GM12878 (cell line): Measurements from ENCODE around the gene ATP1A3. TPM values are rescaled to one million over a fixed set of nuclear protein-coding genes. Genes with fewer than 3 reads are reported as not detected.

Experiments used
- ATAC-seq: fragments of 200-7000 bp; cut with Tn5 transposase; 3 replicates; pipeline ENCODE4 v1.9.1; 2020; ENCODE audit warnings: mild to moderate bottlenecking, moderate library complexity
- BruUV-seq: library from RNA; stranded (reverse); fragments of 400-500 nt; replicated peaks from 2 replicates; lab custom pipeline; 2021; lab: Mats Ljungman, UMichigan
- CTCF ChIA-PET: fragments of 300-600 bp; sonication (Branson Sonifier 250); formaldehyde crosslinking; extraction: SDS; loops from one replicate; lab custom pipeline; 2021; ENCODE audit warnings: inconsistent platforms; lab: Yijun Ruan, JAX
- POLR2A ChIA-PET: fragments of 350-600 bp; formaldehyde crosslinking; extraction: SDS; loops from one replicate; lab custom pipeline; 2021; ENCODE audit warnings: inconsistent platforms; lab: Charles Lee
- RAD21 ChIA-PET: fragments of 300-600 bp; sonication (Branson Sonifier 250); formaldehyde crosslinking; loops from one replicate; lab custom pipeline; 2023; ENCODE audit warnings: antibody characterized with exemption; ENCODE audit not compliant: unreplicated experiment; lab: Charles Lee
- SMC1A ChIA-PET: fragments of 300-600 bp; sonication (Branson Sonifier 250); formaldehyde crosslinking; loops from one replicate; lab custom pipeline; 2023; ENCODE audit not compliant: unreplicated experiment, uncharacterized antibody; lab: Charles Lee
- DNase-seq: peaks from one replicate; pipeline ENCODE4 v3.0.0-alpha.2; 2011; ENCODE audit warnings: low read depth, low spot score
- FAIRE-seq: peaks from 3 replicates; lab custom pipeline; 2011; peaks lifted over from hg19 to GRCh38; lab: Jason Lieb, UNC
- H2AFZ ChIP-seq: 2 replicates; pipeline ENCODE4 v1.6.0; 2011; ENCODE audit warnings: low read depth, low read length, control low read depth; ENCODE audit not compliant: control insufficient read depth
- H3K27ac ChIP-seq: 2 replicates; pipeline ENCODE4 v1.5.1; 2011; ENCODE audit warnings: control low read depth; ENCODE audit not compliant: control insufficient read depth, insufficient read depth
- H3K27me3 ChIP-seq, 2 experiments: replicated peaks in 1 of 2; 2 replicates each; pipeline versions ENCODE4 v1.6.0 to v1.6.1; 2011; ENCODE audit warnings: low read length in 1 of 2; ENCODE audit not compliant: control insufficient read depth in 2 of 2, insufficient read depth in 2 of 2
- H3K36me3 ChIP-seq, 2 experiments: 2 replicates each; pipeline ENCODE4 v1.5.1; 2011; ENCODE audit warnings: low read length in 1 of 2; ENCODE audit not compliant: control insufficient read depth in 2 of 2, insufficient read depth in 2 of 2
- H3K4me1 ChIP-seq: 2 replicates; pipeline ENCODE4 v1.6.1; 2011; ENCODE audit warnings: mild to moderate bottlenecking, low read length, moderate library complexity, mixed read lengths; ENCODE audit not compliant: control insufficient read depth, insufficient read depth
- H3K4me2 ChIP-seq: 2 replicates; pipeline ENCODE4 v1.6.0; 2011; ENCODE audit warnings: control low read depth; ENCODE audit not compliant: control insufficient read depth, insufficient read depth
- H3K4me3 ChIP-seq: fragments of 200-600 bp; sonication (generic); 2 replicates; pipeline ENCODE4 v1.5.1; 2016
- H3K79me2 ChIP-seq: 2 replicates; pipeline ENCODE4 v1.6.0; 2011; ENCODE audit warnings: low read length; ENCODE audit not compliant: control insufficient read depth, insufficient read depth
- H3K9ac ChIP-seq: 2 replicates; pipeline ENCODE4 v1.8.0; 2011; ENCODE audit warnings: low read length, control low read depth, mixed read lengths; ENCODE audit not compliant: control insufficient read depth, insufficient read depth
- H3K9me3 ChIP-seq: replicated peaks from 3 replicates; pipeline ENCODE4 v1.5.1; 2011; ENCODE audit warnings: mild to moderate bottlenecking, low read length; ENCODE audit not compliant: control insufficient read depth, insufficient read depth
- H4K20me1 ChIP-seq: 2 replicates; pipeline ENCODE4 v1.6.0; 2011; ENCODE audit not compliant: control insufficient read depth, insufficient read depth
- BRCA1 ChIP-seq: IDR thresholded peaks from 2 replicates; pipeline ENCODE4 v1.6.1; 2011; ENCODE audit warnings: low read depth, low read length, improper control_type of control experiment
- LARP7 ChIP-seq: fragments of 450-650 bp; IDR thresholded peaks from 2 replicates; pipeline ENCODE4 v1.6.1; 2017; ENCODE audit warnings: mild to moderate bottlenecking
- NR2F1 ChIP-seq: fragments of 450-650 bp; conservative IDR thresholded peaks from 2 replicates; pipeline ENCODE4 v1.6.1; 2017; ENCODE audit warnings: mild to moderate bottlenecking
- NRF1 ChIP-seq: conservative IDR thresholded peaks from 2 replicates; pipeline ENCODE4 v1.6.1; 2011; ENCODE audit warnings: mild to moderate bottlenecking, low read depth, low read length, improper control_type of control experiment
- PAX5 ChIP-seq: IDR thresholded peaks from 2 replicates; pipeline ENCODE4 v1.6.1; 2011; ENCODE audit warnings: low read depth, low read length, borderline replicate concordance
- RBBP5 ChIP-seq: fragments of 200-600 bp; sonication (generic); conservative IDR thresholded peaks from 2 replicates; pipeline ENCODE4 v1.6.1; 2016
- RCOR1 ChIP-seq: conservative IDR thresholded peaks from 2 replicates; pipeline ENCODE4 v1.6.1; 2012; ENCODE audit warnings: low read depth, low read length, improper control_type of control experiment
- RFX5 ChIP-seq: IDR thresholded peaks from 2 replicates; pipeline ENCODE4 v1.6.1; 2011; ENCODE audit warnings: low read depth, low read length, improper control_type of control experiment
- WRNIP1 ChIP-seq: IDR thresholded peaks from 2 replicates; pipeline ENCODE4 v1.6.1; 2011; ENCODE audit warnings: low read depth, low read length, improper control_type of control experiment, borderline replicate concordance
- WGBS: methylation state at CpG from one replicate; pipeline ENCODE4 v1.1.6; 2016; ENCODE audit warnings: low lambda C conversion rate; ENCODE audit not compliant: insufficient replicate concordance, insufficient coverage; ENCODE audit errors: missing lambda C conversion rate; 5-methylcytosine and 5-hydroxymethylcytosine counted together
- in situ Hi-C: fragments of 300-500 bp; cut with MboI; formaldehyde crosslinking; loops from 9 replicates; pipeline ENCODE4 v1.14.3; 2018; ENCODE audit warnings: mixed read lengths
- intact Hi-C: fragments of 100-400 bp; cut with micrococcal nuclease; formaldehyde crosslinking; loops from one replicate; pipeline ENCODE4 v1.14.2; 2022; ENCODE audit not compliant: unreplicated experiment
- polyA plus RNA-seq, 11 experiments: library from polyadenylated mRNA; depleted of rRNA in 4 of 11; unstranded in 6 of 11; stranded (reverse) in 5 of 11; fragments of >200 nt; fragmentation: Nextera tagmentation in 4 of 11; fragmentation: Illumina TruSeq in 1 of 11; extraction: Ambion mirVana in 4 of 11; extraction: Trizol in 1 of 11; gene quantifications; 1 replicate in 1 of 11; 2 replicates in 10 of 11; pipeline versions ENCODE4 v1.2.1 to v1.2.3, GENCODE V29; 2011 to 2016; ENCODE audit warnings: inconsistent platforms in 2 of 11, missing spikeins in 2 of 11, low read depth in 1 of 11
- total RNA-seq, 4 experiments: library from RNA; depleted of rRNA in 3 of 4; stranded (reverse); fragments of >200 nt in 3 of 4; fragmentation: Illumina TruSeq in 1 of 4; extraction: Trizol in 1 of 4; gene quantifications; 2 replicates each; pipeline versions ENCODE4 v1.2.1 to v1.2.3, GENCODE V29; 2013 to 2021

The ATP1A3 gene
- total and polyA plus RNA-seq, 10 of the 15 experiments (the other 5 are each of a cell fraction or from before 2014, with no cell fraction given) = 0.17 to 0.86 (median 0.32) TPM; not detected in 2

DNA sequence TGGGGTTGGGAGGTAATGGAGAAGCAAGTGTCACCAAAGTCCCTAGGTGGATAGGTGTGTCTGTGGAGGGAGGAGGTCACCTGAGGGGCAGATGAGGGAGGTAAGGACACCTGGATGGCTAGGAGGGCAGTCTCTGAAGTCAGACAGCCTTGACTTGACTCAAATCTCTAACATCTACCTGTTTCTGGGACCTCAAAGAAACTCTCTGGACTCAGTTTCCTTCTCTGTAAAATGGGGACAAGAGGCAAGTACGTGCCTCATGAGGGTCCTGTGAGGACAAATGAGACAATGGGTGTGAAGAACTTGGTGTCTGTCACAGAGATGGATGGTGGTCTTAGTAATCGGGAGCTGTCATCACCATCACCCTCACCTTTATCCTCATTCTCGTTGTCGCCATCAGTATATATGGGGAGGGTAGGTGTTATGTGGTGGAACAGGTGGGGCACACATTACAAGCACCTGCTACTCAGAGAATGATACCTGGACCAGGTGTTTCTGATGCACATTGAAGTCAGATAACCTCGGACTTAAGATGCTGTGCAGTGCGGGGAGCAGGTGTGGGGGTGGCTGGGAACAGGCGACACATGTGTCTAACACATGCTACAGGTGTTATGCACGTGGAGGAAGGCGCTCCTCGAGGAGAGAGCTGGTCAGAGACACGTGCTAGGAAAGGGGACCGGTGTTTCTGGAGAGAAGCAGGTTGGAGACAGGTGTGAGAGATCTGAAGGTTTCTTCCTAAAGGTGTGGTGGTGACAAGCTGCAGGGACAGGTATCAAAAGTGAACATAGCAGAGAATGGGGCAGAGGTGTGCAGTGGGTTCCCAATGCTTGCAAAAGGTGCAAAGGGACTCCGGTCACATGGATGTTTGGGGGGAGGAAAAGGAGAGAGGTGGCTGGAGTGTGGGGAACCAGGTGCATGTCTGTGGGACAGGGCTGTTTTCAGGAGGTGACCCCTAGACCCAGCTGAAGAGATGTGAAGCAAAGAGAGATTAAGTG is 69.6 kb downstream of the ATP1A3 start:
- ChIA-PET RAD21 (no interaction called here), SMC1A (no interaction called here), POLR2A (interaction anchor here (0.6 kb wide), 1 partner anchor 43 kb away, joined by 7 read pairs; no protein-coding TSS in a partner anchor), CTCF (no interaction called here)
- no TSS peak for BruUV-seq
- no peaks in the 10 kb centered on the region for H3K79me2 ChIP-seq
- H3K27ac ChIP-seq = no peak overlapping the region
- no peak for FAIRE-seq
- H3K4me1 ChIP-seq = peaks cover 9% of the 10 kb centered on the region
- no peak for DNase-seq
- H3K9me3 ChIP-seq = no peaks in the 10 kb centered on the region; the same call in 2 of the 3 replicates
- no peak overlapping the region for H2AFZ ChIP-seq
- H4K20me1 ChIP-seq = no peaks in the 10 kb centered on the region
- H3K9ac ChIP-seq = no peak overlapping the region
- no peak overlapping the region for H3K4me3 ChIP-seq
- no peaks in the 10 kb centered on the region for H3K36me3 ChIP-seq
- H3K27me3 ChIP-seq = peaks cover 6 to 11% of the 10 kb centered on the region in 2 experiments; a peak in 3 of 4 replicates
- in situ Hi-C loops = loop anchor here (25.0 kb wide), 1 partner anchor 1838 kb away; the partner anchor contains the start of gene SMG9
- no peak for ATAC-seq
- intact Hi-C loops = no loop called here
- TF ChIP-seq NRF1 = no peak
- TF ChIP-seq PAX5 = no peak
- TF ChIP-seq RBBP5 = no peak
- no peak for TF ChIP-seq LARP7
- no peak for TF ChIP-seq RFX5
- no peak for TF ChIP-seq RCOR1
- no peak for TF ChIP-seq BRCA1
- TF ChIP-seq WRNIP1 = no peak
- no peak for TF ChIP-seq NR2F1
- WGBS = 58% methylated on average over 13 of the region's 13 CpGs
- H3K4me2 ChIP-seq = no peak overlapping the region
